ENCODE data around the gene SUDS3. TPM values are rescaled to one million over a fixed set of nuclear protein-coding genes. Genes with fewer than 3 reads are reported as not detected.

The SUDS3 gene
- total RNA-seq, 1 donor from 2014 or later, result 31.0 TPM

GRCh38 chr12:118371321-118372282 lies 4.8 kb upstream of the SUDS3 start:
- H4K20me1 ChIP-seq (ENCODE audit: insufficient read depth, low read length), result peaks cover 20% of the 10 kb centered on the region
- DNase-seq (ENCODE audit: low read depth), result no peak
- H3K4me2 ChIP-seq (ENCODE audit: low read length), result peak overlapping the region; percentile 96
- peak overlapping the region; percentile 83 for H3K9ac ChIP-seq (ENCODE audit: low read length)
- peaks cover 17% of the 10 kb centered on the region for H3K4me1 ChIP-seq (ENCODE audit: insufficient read depth, low read length)
- Mint-ChIP-seq H3K27ac (ENCODE audit: unreplicated experiment) (no peak overlapping the region), H3K4me1 (ENCODE audit: low read depth, unreplicated experiment) (peaks cover 5% of the 10 kb centered on the region), H3K36me3 (ENCODE audit: low read depth, unreplicated experiment) (no peaks in the 10 kb centered on the region), H3K9me3 (ENCODE audit: unreplicated experiment) (no peaks in the 10 kb centered on the region), H3K4me3 (ENCODE audit: unreplicated experiment) (peak overlapping the region; percentile 94), H3K27me3 (ENCODE audit: low read depth, unreplicated experiment) (no peaks in the 10 kb centered on the region)
- peak overlapping the region; percentile 13 for H3K27ac ChIP-seq (ENCODE audit: low read depth, low read length)
- H3K36me3 ChIP-seq (ENCODE audit: insufficient read depth, low read length), result no peaks in the 10 kb centered on the region
- H2AFZ ChIP-seq (ENCODE audit: low read depth, low read length), result peak overlapping the region; percentile 64
- TF ChIP-seq, protein P1, sequence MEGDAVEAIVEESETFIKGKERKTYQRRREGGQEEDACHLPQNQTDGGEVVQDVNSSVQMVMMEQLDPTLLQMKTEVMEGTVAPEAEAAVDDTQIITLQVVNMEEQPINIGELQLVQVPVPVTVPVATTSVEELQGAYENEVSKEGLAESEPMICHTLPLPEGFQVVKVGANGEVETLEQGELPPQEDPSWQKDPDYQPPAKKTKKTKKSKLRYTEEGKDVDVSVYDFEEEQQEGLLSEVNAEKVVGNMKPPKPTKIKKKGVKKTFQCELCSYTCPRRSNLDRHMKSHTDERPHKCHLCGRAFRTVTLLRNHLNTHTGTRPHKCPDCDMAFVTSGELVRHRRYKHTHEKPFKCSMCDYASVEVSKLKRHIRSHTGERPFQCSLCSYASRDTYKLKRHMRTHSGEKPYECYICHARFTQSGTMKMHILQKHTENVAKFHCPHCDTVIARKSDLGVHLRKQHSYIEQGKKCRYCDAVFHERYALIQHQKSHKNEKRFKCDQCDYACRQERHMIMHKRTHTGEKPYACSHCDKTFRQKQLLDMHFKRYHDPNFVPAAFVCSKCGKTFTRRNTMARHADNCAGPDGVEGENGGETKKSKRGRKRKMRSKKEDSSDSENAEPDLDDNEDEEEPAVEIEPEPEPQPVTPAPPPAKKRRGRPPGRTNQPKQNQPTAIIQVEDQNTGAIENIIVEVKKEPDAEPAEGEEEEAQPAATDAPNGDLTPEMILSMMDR (IDR thresholded peaks at IDR 0.05; ENCODE audit: insufficient read depth, low read depth, low read length), result no peak
- no peak for TF ChIP-seq EZH2 (IDR thresholded peaks at IDR 0.05; ENCODE audit: insufficient read depth, low read length)
- H3K79me2 ChIP-seq (ENCODE audit: insufficient read depth, low read length), result peaks cover 59% of the 10 kb centered on the region
- H3K4me3 ChIP-seq (ENCODE audit: insufficient read depth, low read depth, low read length), result peak overlapping the region; percentile 76
- H3K27me3 ChIP-seq (ENCODE audit: insufficient read depth, low read length), result no peaks in the 10 kb centered on the region
- no peaks in the 10 kb centered on the region for H3K9me3 ChIP-seq (ENCODE audit: insufficient read depth, low read depth, low read length)
- FAIRE-seq, result no peak

GRCh38 chr12:118372541-118373495 lies 3.5 kb upstream of the SUDS3 start, which contains the start of gene TAOK3:
Gene TAOK3 (minus strand): TSS chr12:118372907. CDS start chr12:118255567, 117,340 bp downstream.
- Histone ChIP-seq H3K9ac (ENCODE audit: low read length) (peak within 1 kb of the TSS; percentile 83), H3K79me2 (ENCODE audit: insufficient read depth, low read length) (peaks cover 60% of the 10 kb centered on the region)
- FAIRE-seq, result no peak

GRCh38 chr12:118373616-118374015 lies 2.7 kb upstream of the SUDS3 start:
- H3K36me3 ChIP-seq (ENCODE audit: insufficient read depth, low read length), result no peaks in the 10 kb centered on the region
- peaks cover 25% of the 10 kb centered on the region for H3K4me1 ChIP-seq (ENCODE audit: insufficient read depth, low read length)
- Mint-ChIP-seq H3K36me3 (ENCODE audit: low read depth, unreplicated experiment) (no peaks in the 10 kb centered on the region), H3K4me3 (ENCODE audit: unreplicated experiment) (peak overlapping the region; percentile 94), H3K27me3 (ENCODE audit: low read depth, unreplicated experiment) (no peaks in the 10 kb centered on the region), H3K27ac (ENCODE audit: unreplicated experiment) (peak overlapping the region; percentile 77), H3K4me1 (ENCODE audit: low read depth, unreplicated experiment) (peaks cover 7% of the 10 kb centered on the region), H3K9me3 (ENCODE audit: unreplicated experiment) (no peaks in the 10 kb centered on the region)
- H4K20me1 ChIP-seq (ENCODE audit: insufficient read depth, low read length), result peaks cover 34% of the 10 kb centered on the region
- H3K4me2 ChIP-seq (ENCODE audit: low read length), result peak overlapping the region; percentile 91
- peak overlapping the region; percentile 85 for H3K4me3 ChIP-seq (ENCODE audit: insufficient read depth, low read depth, low read length)
- DNase-seq (ENCODE audit: low read depth) (no peak), FAIRE-seq (peak; percentile 39)
- H3K27ac ChIP-seq (ENCODE audit: low read depth, low read length), result no peak overlapping the region
- H3K9me3 ChIP-seq (ENCODE audit: insufficient read depth, low read depth, low read length), result no peaks in the 10 kb centered on the region
- peak overlapping the region; percentile 82 for H3K9ac ChIP-seq (ENCODE audit: low read length)
- peaks cover 64% of the 10 kb centered on the region for H3K79me2 ChIP-seq (ENCODE audit: insufficient read depth, low read length)
- H3K27me3 ChIP-seq (ENCODE audit: insufficient read depth, low read length), result no peaks in the 10 kb centered on the region
- TF ChIP-seq, protein P1 (IDR thresholded peaks at IDR 0.05; ENCODE audit: insufficient read depth, low read depth, low read length), result no peak
- no peak for TF ChIP-seq EZH2 (IDR thresholded peaks at IDR 0.05; ENCODE audit: insufficient read depth, low read length)
- no peak overlapping the region for H2AFZ ChIP-seq (ENCODE audit: low read depth, low read length)

More at GRCh38 chr12:118372541-118373495, 3.5 kb upstream of the SUDS3 start, which contains the start of gene TAOK3:
- peak; percentile 96 for DNase-seq (ENCODE audit: low read depth)
- H3K27me3 Mint-ChIP-seq (ENCODE audit: low read depth, unreplicated experiment), result no peaks in the 10 kb centered on the region
- no peaks in the 10 kb centered on the region for H3K36me3 Mint-ChIP-seq (ENCODE audit: low read depth, unreplicated experiment)
- peak within 1 kb of the TSS; percentile 77 for H3K27ac Mint-ChIP-seq (ENCODE audit: unreplicated experiment)
- peak within 1 kb of the TSS; percentile 94 for H3K4me3 Mint-ChIP-seq (ENCODE audit: unreplicated experiment)
- peaks cover 5% of the 10 kb centered on the region for H3K4me1 Mint-ChIP-seq (ENCODE audit: low read depth, unreplicated experiment)
- Histone ChIP-seq H3K9me3 (ENCODE audit: insufficient read depth, low read depth, low read length) (no peaks in the 10 kb centered on the region), H4K20me1 (ENCODE audit: insufficient read depth, low read length) (peaks cover 26% of the 10 kb centered on the region), H3K27me3 (ENCODE audit: insufficient read depth, low read length) (no peaks in the 10 kb centered on the region), H3K4me2 (ENCODE audit: low read length) (peak within 1 kb of the TSS; percentile 96), H3K4me3 (ENCODE audit: insufficient read depth, low read depth, low read length) (peak within 1 kb of the TSS; percentile 85), H3K4me1 (ENCODE audit: insufficient read depth, low read length) (peaks cover 25% of the 10 kb centered on the region), H3K36me3 (ENCODE audit: insufficient read depth, low read length) (no peaks in the 10 kb centered on the region), H2AFZ (ENCODE audit: low read depth, low read length) (peak within 1 kb of the TSS; percentile 90), H3K27ac (ENCODE audit: low read depth, low read length) (peak within 1 kb of the TSS; percentile 46)
- no peaks in the 10 kb centered on the region for H3K9me3 Mint-ChIP-seq (ENCODE audit: unreplicated experiment)
- no peak for TF ChIP-seq EZH2 (IDR thresholded peaks at IDR 0.05; ENCODE audit: insufficient read depth, low read length)

Measured in astrocyte (in vitro differentiated cells and primary cell).